ENCODE measurements around the gene CYTH3.

- TF ChIP-seq, protein P1, sequence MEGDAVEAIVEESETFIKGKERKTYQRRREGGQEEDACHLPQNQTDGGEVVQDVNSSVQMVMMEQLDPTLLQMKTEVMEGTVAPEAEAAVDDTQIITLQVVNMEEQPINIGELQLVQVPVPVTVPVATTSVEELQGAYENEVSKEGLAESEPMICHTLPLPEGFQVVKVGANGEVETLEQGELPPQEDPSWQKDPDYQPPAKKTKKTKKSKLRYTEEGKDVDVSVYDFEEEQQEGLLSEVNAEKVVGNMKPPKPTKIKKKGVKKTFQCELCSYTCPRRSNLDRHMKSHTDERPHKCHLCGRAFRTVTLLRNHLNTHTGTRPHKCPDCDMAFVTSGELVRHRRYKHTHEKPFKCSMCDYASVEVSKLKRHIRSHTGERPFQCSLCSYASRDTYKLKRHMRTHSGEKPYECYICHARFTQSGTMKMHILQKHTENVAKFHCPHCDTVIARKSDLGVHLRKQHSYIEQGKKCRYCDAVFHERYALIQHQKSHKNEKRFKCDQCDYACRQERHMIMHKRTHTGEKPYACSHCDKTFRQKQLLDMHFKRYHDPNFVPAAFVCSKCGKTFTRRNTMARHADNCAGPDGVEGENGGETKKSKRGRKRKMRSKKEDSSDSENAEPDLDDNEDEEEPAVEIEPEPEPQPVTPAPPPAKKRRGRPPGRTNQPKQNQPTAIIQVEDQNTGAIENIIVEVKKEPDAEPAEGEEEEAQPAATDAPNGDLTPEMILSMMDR (IDR thresholded peaks at IDR 0.05) = no peak
- TF ChIP-seq SMC3 (IDR thresholded peaks at IDR 0.05) (no peak), MAX (IDR thresholded peaks at IDR 0.05) (no peak), KDM5A (IDR thresholded peaks at IDR 0.05) (no peak), JUNB (IDR thresholded peaks at IDR 0.05) (no peak), CHD2 (IDR thresholded peaks at IDR 0.05; ENCODE audit: low read length, partially characterized antibody) (no peak)
Measured at GRCh38 chr7:6139189-6139996, 133.0 kb downstream of the CYTH3 start.

Data from A549 (cell line).